Measurements from ENCODE around the gene ABHD17C. TPM values are rescaled to one million over a fixed set of nuclear protein-coding genes. Genes with fewer than 3 reads are reported as not detected.

The ABHD17C gene
- total and polyA plus RNA-seq, 2 experiments from 2014 or later: 11.3 to 23.8 TPM

GRCh38 chr15:80712956-80713355 is 17.8 kb downstream of the ABHD17C start:
- H3K4me2 ChIP-seq: no peak overlapping the region
- no peak overlapping the region for H3K4me3 Mint-ChIP-seq
- H3K27ac Mint-ChIP-seq: no peak overlapping the region
- peaks cover 27% of the 10 kb centered on the region for H3K4me1 Mint-ChIP-seq
- no peaks in the 10 kb centered on the region for H3K27me3 ChIP-seq (ENCODE audit: insufficient read depth)
- H4K20me1 ChIP-seq (replicated peaks; ENCODE audit: insufficient read depth): 0 out of 2 replicates have a peak, but pooled peaks cover 3% of the 10 kb centered on the region
- DNase-seq (ENCODE audit: low spot score) (no peak), ATAC-seq (no peak)
- H3F3A ChIP-seq (replicated peaks; ENCODE audit: low read depth): no peaks in the 10 kb centered on the region
- no peaks in the 10 kb centered on the region for H3K9me2 ChIP-seq (ENCODE audit: insufficient read depth)
- peaks cover 32% of the 10 kb centered on the region for H3K79me2 ChIP-seq (replicated peaks; ENCODE audit: insufficient read depth)
- no peaks in the 10 kb centered on the region for H3K9me3 Mint-ChIP-seq
- no peaks in the 10 kb centered on the region for H3K36me3 Mint-ChIP-seq (ENCODE audit: low read depth)
- TF ChIP-seq JUNB (IDR thresholded peaks at IDR 0.05; ENCODE audit: unreplicated experiment) (no peak), ZNF331 (CRISPR knock-in tag; IDR thresholded peaks at IDR 0.05; ENCODE audit: low read depth) (no peak), NANOG (IDR thresholded peaks at IDR 0.05; ENCODE audit: borderline replicate concordance) (no peak), POLR2AphosphoS5 (IDR thresholded peaks at IDR 0.05; ENCODE audit: low read depth) (no peak), ZNF462 (CRISPR knock-in tag; IDR thresholded peaks at IDR 0.05) (no peak), ETS1 (IDR thresholded peaks at IDR 0.05) (no peak), CREB1 (CRISPR knock-in tag; IDR thresholded peaks at IDR 0.05; ENCODE audit: low read depth) (no peak), EZH2 (IDR thresholded peaks at IDR 0.05; ENCODE audit: low read depth, unreplicated experiment) (no peak), STAT1 (IDR thresholded peaks at IDR 0.05; ENCODE audit: unreplicated experiment) (no peak), REST (IDR thresholded peaks at IDR 0.05; ENCODE audit: unreplicated experiment) (no peak), CTCF (conservative IDR thresholded peaks at IDR 0.05; ENCODE audit: low read depth in 2 of 2) (no peak), EZH2phosphoT487 (IDR thresholded peaks at IDR 0.05; ENCODE audit: unreplicated experiment) (no peak), ZNF114 (CRISPR knock-in tag; IDR thresholded peaks at IDR 0.05) (no peak)
- no peaks in the 10 kb centered on the region for H3K36me3 ChIP-seq (ENCODE audit: insufficient read depth)
- H3K27ac ChIP-seq (ENCODE audit: low read depth): no peak overlapping the region
- no peaks in the 10 kb centered on the region; the same call in 1 of the 2 replicates for H3K4me1 ChIP-seq (ENCODE audit: insufficient read depth)
- H3K27me3 Mint-ChIP-seq (ENCODE audit: insufficient read depth, low read depth, poor library complexity): peaks cover 4% of the 10 kb centered on the region
- no peak overlapping the region for H2AFZ ChIP-seq
- no peak overlapping the region for H3K4me3 ChIP-seq
